Kidney (tissue), 14 donors: ENCODE measurements around the gene SPATA31C1. TPM values are rescaled to one million over a fixed set of nuclear protein-coding genes. Genes with fewer than 3 reads are reported as not detected.

Experiments
- DNase-seq, 5 donors: peaks; one replicate each; pipeline ENCODE4 v3.0.0-alpha.2; 2013 to 2020
- FAIRE-seq: peaks from 2 replicates; lab custom pipeline; 2012; peaks lifted over from hg19 to GRCh38; lab: Jason Lieb, UNC
- H3K27ac ChIP-seq, 2 donors: one replicate each; pipeline ENCODE4 v1.7.0; 2013; ENCODE audit warnings: low read depth in 2 of 2, low read length in 2 of 2, inconsistent platforms in 1 of 2
- H3K27me3 ChIP-seq: one replicate; pipeline ENCODE4 v1.7.1; 2013; ENCODE audit warnings: low read length, inconsistent platforms; ENCODE audit not compliant: control insufficient read depth, insufficient read depth
- H3K36me3 ChIP-seq, 3 donors: one replicate each; pipeline versions ENCODE4 v1.7.0 to v1.7.1; 2013; ENCODE audit warnings: low read length in 3 of 3, control low read depth in 1 of 3, inconsistent platforms in 1 of 3; ENCODE audit not compliant: insufficient read depth in 3 of 3, control insufficient read depth in 2 of 3
- H3K4me1 ChIP-seq, 3 donors: one replicate each; pipeline versions ENCODE4 v1.7.0 to v1.7.1; 2013; ENCODE audit warnings: low read length in 3 of 3, inconsistent platforms in 1 of 3, low read depth in 1 of 3; ENCODE audit not compliant: control insufficient read depth in 2 of 3, insufficient read depth in 2 of 3
- H3K4me3 ChIP-seq, 3 donors: one replicate each; pipeline versions ENCODE4 v1.7.0 to v1.8.1; 2013; ENCODE audit warnings: low read length in 3 of 3, control low read depth in 1 of 3, inconsistent platforms in 1 of 3
- H3K9ac ChIP-seq, 3 donors: one replicate each; pipeline versions ENCODE4 v1.7.0 to v1.7.1; 2013; ENCODE audit warnings: low read length in 3 of 3, control low read depth in 1 of 3, inconsistent platforms in 1 of 3
- H3K9me3 ChIP-seq, 3 donors: one replicate each; pipeline versions ENCODE4 v1.7.0 to v1.7.1; 2013; ENCODE audit warnings: low read length in 3 of 3, control low read depth in 1 of 3, inconsistent platforms in 1 of 3; ENCODE audit not compliant: control insufficient read depth in 2 of 3, insufficient read depth in 1 of 3
- intact Hi-C: fragments of 100-400 bp; cut with DNase I; formaldehyde crosslinking; loops from one replicate; pipeline ENCODE4 v1.11.1; 2022
- polyA plus RNA-seq: library from polyadenylated mRNA; stranded (reverse); fragments of 350-450 nt; fragmentation: Illumina TruSeq; extraction: RNeasy Lipid Tissue Mini Kit (QIAGEN cat#74804); gene quantifications from one replicate; pipeline ENCODE4 v1.2.3, GENCODE V29; 2014; ENCODE audit warnings: low read depth, low replicate concordance; ENCODE audit not compliant: insufficient read depth
- total RNA-seq: library from RNA; stranded (reverse); fragmentation: NEBNext Ultra II Directional; extraction: Animal tissue kit (Norgen Biotek cat#: 25700); gene quantifications from one replicate; pipeline ENCODE4 v1.2.1, GENCODE V29; 2021
- TF ChIP-seq, protein P1 (sequence below): IDR thresholded peaks from 3 replicates; pipeline ENCODE4 v1.5.1; 2012; ENCODE audit warnings: mild to moderate bottlenecking, moderate library complexity, borderline replicate concordance; ENCODE audit not compliant: insufficient read depth; ENCODE audit errors: extremely low read depth
- donor health status: control.
- donor health status: control.
- donor health status: control.
- donor health status: control.
- donor health status: control.
- donor health status: DM: yes; HTN: yes; CAD: no.
- donor health status: Normal renal cell carcinoma (clear cell type).

SPATA31C1 gene
- total and polyA plus RNA-seq, 2 donors from 2014 or later: not detected

- DNase-seq (peak in 3 of 5 donors; percentile 3 to 34 (median 20)), FAIRE-seq (no peak)
- Histone ChIP-seq H3K9ac (no peak overlapping the region), H3K27ac (no peak overlapping the region), H3K9me3 (no peaks in the 10 kb centered on the region), H3K4me3 (no peak overlapping the region), H3K27me3 (no peaks in the 10 kb centered on the region), H3K4me1 (no peaks in the 10 kb centered on the region), H3K36me3 (no peaks in the 10 kb centered on the region)
- intact Hi-C loops: no loop called here
- TF ChIP-seq, protein P1, sequence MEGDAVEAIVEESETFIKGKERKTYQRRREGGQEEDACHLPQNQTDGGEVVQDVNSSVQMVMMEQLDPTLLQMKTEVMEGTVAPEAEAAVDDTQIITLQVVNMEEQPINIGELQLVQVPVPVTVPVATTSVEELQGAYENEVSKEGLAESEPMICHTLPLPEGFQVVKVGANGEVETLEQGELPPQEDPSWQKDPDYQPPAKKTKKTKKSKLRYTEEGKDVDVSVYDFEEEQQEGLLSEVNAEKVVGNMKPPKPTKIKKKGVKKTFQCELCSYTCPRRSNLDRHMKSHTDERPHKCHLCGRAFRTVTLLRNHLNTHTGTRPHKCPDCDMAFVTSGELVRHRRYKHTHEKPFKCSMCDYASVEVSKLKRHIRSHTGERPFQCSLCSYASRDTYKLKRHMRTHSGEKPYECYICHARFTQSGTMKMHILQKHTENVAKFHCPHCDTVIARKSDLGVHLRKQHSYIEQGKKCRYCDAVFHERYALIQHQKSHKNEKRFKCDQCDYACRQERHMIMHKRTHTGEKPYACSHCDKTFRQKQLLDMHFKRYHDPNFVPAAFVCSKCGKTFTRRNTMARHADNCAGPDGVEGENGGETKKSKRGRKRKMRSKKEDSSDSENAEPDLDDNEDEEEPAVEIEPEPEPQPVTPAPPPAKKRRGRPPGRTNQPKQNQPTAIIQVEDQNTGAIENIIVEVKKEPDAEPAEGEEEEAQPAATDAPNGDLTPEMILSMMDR: no peak
Observed at GRCh38 chr9:87886933-87887505, 30.7 kb upstream of the SPATA31C1 start.

DNA sequence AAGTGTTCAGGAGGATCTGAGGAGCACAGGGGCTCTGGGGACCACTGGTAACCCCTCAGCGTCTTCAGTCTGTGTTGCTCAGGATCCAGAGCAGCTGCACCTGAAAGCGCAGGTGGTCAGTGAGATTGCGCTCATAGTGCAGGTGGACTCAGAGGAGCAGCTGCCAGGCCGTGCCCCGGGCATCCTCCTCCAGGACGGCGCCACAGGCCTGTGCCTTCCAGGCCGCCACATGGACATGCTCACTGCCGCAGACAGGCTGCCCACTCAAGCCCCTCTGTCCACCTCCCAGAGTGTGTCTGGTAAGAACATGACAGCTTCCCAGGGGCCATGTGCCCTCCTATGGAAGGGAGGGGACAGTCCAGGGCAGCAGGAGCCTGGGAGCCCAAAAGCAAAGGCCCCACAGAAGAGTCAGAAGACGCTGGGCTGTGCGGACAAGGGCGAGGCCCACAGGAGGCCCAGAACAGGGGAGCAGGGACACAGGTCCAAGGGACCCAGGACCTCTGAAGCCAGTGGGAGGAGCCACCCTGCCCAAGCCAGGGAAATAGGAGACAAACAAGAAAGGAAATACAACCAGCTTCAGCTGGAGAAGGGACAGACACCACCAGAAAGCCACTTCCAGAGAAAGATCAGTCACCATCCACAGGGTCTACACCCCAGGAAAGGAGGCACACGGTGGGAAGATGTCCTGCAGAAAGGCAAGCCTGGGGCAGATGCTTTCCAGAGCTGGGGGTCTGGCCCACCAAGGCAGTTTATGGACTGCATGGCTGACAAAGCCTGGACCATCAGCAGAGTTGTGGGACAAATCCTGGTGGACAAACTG is 29.9 kb upstream of the SPATA31C1 start:
- intact Hi-C loops: no loop called here
- TF ChIP-seq, protein P1: no peak
- FAIRE-seq (no peak), DNase-seq (peak in 3 of 5 donors; percentile 5 to 46 (median 26))
- no peak overlapping the region for H3K27ac ChIP-seq
- H3K27me3 ChIP-seq: no peaks in the 10 kb centered on the region
- H3K4me3 ChIP-seq: no peak overlapping the region
- no peaks in the 10 kb centered on the region for H3K9me3 ChIP-seq
- H3K9ac ChIP-seq: no peak overlapping the region
- no peaks in the 10 kb centered on the region for H3K4me1 ChIP-seq
- no peaks in the 10 kb centered on the region for H3K36me3 ChIP-seq

DNA sequence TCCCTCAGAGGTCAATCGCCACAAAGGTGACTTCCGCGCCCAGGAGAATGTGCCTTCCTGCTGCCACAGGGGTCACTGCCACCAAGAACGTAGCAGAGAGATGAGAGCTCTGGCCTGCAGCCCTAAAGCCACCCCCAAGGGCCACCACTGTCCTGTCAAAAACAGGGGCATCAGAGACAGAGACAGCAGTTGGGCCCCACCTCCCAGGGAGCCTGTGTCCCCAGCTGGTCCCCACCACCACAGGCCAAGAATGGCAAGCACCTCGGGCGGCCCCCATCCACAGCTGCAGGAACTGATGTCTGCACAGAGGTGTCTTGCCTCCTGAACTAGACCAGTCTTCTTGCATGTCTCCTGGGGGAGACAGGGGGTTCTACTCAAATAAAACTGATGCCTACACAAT is 29.3 kb upstream of the SPATA31C1 start:
- peak in 1 of 5 donors; percentile 12 for DNase-seq
- Histone ChIP-seq H3K36me3 (no peaks in the 10 kb centered on the region), H3K27me3 (no peaks in the 10 kb centered on the region), H3K9me3 (no peaks in the 10 kb centered on the region), H3K4me3 (no peak overlapping the region), H3K9ac (no peak overlapping the region), H3K27ac (no peak overlapping the region), H3K4me1 (no peaks in the 10 kb centered on the region)
- no peak for FAIRE-seq
- intact Hi-C loops: no loop called here
- TF ChIP-seq, protein P1: no peak
